NOMO-1 treated with DMSO at 0.1 percent for 48 hours (cell line): ENCODE results near the gene B3GNT9.

Source experiments
- DNase-seq: peaks from one replicate; lab custom pipeline; 2025; ENCODE audit not compliant: unreplicated experiment; lab: John Stamatoyannopoulos, UW

B3GNT9 gene

GRCh38 chr16:67169642-67170167 is 18.9 kb upstream of the B3GNT9 start:
- DNase-seq = no peak

DNA sequence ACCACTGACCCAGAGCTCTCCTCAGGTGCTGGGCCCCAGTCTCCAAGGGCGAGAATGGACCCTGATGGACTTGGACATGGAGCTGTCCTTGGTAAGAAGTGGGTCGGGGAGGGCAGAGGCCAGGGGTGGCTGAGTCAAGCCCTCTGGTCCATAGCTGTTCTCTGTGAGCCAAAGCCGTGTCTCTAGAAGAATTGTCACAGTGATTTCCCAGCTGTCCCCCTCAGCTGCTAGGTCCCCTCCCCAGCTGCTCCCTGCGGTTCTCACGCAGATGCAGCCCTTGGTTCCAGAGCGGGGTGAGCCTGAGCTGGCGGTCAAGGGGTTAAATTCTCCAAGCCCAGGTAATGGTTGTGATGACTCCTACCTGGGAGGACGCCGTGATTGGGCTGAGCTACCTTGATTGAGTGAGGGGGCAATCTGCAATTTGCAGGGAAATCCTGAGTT is 18.2 kb upstream of the B3GNT9 start:
- no peak for DNase-seq

DNA sequence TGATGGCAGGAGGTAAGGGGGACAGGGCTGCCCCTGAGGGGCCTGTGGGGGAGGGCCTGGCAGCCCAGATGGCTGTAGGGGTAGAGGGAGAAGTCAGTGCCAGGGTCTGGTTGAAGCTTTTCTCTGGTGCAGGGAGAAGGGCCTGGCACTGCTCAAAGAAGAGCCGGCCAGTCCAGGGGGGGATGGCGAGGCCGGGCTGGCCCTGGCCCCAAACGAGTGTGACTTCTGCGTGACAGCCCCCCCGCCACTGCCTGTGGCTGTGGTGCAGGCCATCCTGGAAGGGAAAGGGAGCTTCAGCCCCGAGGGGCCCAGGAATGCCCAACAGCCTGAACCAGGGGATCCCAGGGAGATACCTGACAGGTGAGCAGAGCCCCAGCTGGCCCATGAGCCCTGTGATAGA is 16.8 kb upstream of the B3GNT9 start:
- no peak for DNase-seq

- DNase-seq = no peak
These were observed 15.9 kb upstream of the B3GNT9 start for GRCh38 chr16:67166598-67167168.

DNA sequence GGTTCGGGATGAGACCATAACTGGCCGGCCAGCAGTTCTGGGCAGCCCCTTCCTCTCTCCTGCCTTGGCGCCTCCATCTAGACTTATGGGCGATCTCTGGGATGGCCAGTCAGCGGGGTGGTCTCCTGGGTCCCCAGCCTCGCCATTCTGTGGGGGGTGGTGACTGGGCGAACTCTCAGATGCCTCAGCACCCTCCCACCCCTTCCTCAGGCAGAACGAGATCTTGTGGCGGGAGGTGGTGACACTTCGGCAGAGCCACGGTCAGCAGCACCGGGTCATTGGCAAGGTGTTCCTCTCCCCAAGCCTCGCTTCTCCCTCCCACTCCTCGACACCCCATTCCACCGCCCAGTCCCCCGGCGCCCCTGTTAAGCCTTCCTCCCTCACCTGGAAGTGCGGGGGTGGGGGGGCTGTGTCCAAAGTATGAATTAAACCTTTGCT is 15.3 kb upstream of the B3GNT9 start:
- DNase-seq = no peak

- no peak for DNase-seq
These were observed 14.6 kb upstream of the B3GNT9 start for GRCh38 chr16:67165121-67166078.

- DNase-seq = no peak
These were observed 13.8 kb upstream of the B3GNT9 start, which contains the start of gene HSF4 for GRCh38 chr16:67164599-67165061. Gene HSF4, plus strand, starts transcription at chr16:67164745. Its CDS starts 67 bp downstream, at chr16:67164812.

DNA sequence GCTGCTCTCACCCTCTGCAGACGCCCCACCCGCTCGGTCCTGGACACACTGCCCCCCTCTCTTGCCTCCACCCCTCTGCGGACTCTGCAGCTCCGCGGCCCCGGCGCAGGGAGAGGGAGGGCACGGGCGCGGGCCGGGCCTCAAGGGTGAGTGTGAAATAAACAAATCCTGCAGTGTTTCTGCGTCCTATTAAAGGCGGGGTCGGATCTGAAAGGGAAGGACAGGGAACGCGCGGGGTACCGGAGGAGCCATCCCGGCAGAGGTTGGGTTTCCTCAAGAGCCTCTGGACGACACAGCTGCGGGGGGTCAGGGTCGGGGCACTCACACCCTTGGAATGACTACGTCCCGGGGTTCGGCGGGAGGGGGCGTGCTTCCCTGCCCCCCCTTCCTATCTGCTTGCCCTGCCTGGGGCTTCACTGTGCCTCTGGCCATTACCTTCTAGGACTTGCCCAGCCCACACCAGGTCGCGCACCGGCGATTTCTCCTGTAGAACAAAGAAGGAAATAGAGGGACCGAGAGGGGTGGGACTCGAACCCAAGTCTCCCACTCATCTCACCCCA is 13.3 kb upstream of the B3GNT9 start:
- DNase-seq = no peak

GRCh38 chr16:67163164-67163998 is 12.6 kb upstream of the B3GNT9 start:
- DNase-seq = no peak

DNA sequence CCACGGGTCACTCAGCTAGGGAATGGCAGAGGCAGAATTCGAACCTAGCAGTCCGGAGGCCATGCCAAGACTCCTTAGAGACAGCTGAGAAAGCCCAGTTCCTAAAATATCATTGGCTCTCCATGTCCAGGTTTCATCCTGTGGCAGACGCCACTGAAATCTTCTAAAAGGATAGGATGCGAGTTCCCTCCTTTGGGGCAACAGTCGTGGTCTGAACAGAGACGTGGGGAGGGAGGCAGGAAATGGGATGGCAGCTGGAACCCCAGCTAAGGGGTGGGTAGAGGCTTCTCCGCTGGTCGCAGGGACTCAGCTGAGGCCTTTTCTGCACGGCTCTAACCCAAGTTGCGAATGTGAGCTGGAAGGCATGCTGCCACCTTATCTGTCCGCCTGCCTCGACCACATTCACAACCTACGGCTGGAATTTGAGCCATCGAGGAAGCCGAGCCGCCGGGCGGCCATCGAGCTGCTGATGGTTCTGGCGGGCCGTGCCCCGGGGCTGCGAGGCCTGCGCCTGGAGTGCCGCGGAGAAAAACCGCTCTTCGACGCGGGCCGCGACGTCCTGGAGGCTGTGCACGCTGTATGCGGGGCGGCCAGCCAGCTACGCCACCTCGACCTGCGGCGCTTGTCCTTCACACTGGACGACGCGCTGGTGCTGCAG is 11.8 kb upstream of the B3GNT9 start:
- DNase-seq = no peak

DNA sequence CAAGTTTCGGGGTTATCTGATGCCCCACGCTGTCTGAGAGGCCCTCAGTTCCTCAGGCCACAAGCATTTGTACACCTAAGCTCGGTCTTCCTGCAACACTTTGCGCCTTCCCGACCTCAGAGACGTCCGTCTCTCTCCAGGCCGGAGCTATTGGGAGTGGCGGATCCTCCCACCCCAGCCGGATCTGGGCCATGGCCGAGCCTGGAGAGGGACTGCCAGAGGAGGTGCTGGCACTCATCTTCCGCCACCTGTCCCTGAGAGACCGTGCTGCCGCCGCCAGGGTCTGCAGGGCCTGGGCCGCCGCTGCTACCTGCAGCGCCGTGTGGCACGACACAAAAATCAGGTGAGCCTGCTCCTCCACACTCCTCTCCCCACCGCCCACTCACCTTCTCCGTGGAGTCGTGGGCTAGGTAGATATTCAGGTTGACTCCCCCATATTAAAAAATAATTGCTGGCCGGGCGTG is 10.8 kb upstream of the B3GNT9 start:
- DNase-seq = no peak

DNA sequence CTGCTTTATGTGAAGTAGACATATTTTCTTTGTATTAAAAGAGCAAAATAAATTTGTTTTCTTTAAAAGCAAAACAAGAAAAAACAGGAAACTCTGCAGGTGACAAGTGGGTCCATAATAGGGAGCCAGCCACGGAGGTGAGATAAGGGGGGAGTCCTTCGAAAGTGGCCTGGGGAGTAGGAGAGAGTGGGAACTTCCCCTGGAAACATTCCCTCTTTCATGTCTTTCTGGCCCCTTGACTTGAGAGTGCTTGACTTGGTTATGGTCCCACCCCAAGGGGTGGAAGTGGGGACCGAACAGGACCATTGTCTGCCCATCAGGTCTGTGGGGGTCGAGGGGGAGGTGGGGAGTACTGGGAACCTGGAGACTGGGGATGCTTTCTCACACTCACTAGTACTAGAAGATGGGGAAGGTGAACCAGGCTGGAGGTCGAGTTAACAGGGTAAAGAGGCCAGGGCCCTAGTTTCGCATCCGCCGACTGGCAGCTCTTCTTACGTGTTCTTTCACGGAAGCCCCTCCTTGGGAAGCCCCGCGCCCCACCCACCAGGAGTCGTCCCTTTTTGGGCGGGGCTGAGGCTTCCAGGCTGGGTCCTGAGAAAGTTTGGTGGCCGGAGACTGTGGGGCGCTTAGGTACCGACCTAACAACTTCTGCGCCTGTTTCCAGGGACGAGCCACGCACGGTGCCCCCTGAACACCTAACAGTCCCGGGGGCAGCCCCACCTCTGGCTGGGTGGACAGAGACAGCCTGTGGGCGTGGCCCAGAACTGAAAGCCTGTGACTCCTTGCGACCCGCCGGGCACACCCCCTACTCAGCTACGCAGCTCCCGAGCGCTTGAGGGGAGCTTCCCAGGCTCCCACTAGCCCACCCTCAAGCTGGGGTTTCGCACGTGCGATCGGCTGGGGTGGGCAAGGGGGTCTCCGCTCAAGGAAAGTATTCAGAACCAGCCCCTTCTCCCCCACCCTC is 8.1 kb upstream of the B3GNT9 start:
- peak; percentile 63 for DNase-seq

DNA sequence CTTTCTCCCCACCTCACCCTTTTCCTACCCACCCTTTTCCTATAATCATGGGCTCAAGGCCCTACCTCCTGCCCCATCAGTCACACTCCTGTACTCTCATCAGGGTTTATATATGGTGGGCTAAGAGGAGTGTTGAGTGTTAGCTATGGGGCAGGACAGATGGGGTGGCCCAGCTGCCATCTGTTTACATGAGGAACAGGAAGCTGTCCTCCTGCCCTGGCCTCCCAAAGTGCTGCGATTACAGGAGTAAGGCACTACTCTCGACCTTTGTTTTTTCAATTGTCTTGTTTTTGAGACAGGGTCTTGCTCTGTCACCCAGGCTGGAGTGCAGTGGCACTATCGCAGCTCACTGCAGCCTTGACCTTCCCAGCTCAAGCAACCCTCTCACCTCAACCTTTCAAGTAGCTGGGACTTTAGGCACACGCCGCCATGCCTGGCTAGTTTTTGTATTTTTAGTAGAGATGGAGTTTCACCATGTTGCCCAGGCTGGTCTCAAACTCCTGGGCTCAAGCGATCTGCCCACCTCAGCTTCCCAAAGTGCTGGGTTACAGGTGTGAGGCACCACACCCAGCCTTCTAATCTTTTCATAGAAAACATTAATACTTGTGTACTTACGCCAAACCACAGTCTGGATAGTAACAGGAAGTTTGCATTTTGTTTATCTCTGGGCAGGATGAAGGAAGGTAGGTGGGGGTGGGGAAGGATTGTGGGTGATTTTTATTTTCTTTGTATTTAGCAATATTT is 7.3 kb upstream of the B3GNT9 start:
- DNase-seq = no peak

- DNase-seq = no peak
These were observed 6.4 kb upstream of the B3GNT9 start for GRCh38 chr16:67157106-67157748.

DNA sequence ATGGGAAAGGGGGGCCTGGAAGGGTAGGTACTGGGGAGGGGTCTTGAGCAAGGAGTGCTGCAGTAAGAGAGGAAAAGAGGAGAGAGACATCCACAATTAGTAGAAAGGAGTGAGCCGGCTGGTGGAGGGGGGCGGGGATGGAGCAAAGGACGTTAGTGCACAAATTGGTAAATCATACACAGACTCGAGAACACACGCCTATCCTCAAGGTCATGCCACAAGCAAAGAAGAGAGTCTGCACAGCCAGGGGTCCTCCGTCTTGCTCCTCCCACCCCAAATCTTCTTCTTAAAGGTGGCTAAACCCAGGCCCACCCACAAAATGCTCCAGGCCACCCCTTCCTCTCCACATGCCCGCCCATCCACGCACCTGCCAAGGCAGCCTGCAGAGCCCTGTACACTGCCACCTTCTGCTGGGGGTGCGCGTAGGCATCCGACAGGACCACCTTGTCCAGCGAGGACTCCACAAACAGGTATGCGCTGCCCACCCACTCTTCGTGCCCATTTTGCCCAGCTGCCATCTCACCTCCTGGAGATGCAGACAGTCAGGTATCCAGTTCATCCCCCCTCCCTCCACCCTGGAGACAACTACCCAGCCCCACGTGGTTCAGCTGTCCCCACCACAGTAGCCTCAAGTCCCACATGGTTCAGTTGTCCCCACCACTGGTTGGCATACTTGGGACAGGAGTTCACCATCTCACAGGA is 5.5 kb upstream of the B3GNT9 start:
- no peak for DNase-seq

GRCh38 chr16:67155295-67156142 is 4.7 kb upstream of the B3GNT9 start:
- DNase-seq = peak; percentile 57
